ENCODE data around the gene KCNQ1. TPM values are rescaled to one million over a fixed set of nuclear protein-coding genes. Genes with fewer than 3 reads are reported as not detected.

The KCNQ1 gene
- total and polyA plus RNA-seq, 2 donors (not counting 1 experiment from before 2014, with no cell fraction given), result 21.5 to 28.8 TPM

GRCh38 chr11:2592559-2593392 lies 148.0 kb downstream of the KCNQ1 start:
- CTCF ChIA-PET, result no interaction called here
- Histone ChIP-seq H3K27ac (ENCODE audit: low read length in 2 of 2) (no peak overlapping the region), H3K4me1 (ENCODE audit: control insufficient read depth in 2 of 2, insufficient read depth in 2 of 2, low read length in 2 of 2) (no peaks in the 10 kb centered on the region), H3K9me3 (ENCODE audit: control extremely low read depth in 1 of 3, control insufficient read depth in 2 of 3, insufficient read depth in 1 of 3, low read length in 2 of 3) (peaks cover 0 to 3% (median 0%) of the 10 kb centered on the region in 3 donors), H4K20me1 (ENCODE audit: control insufficient read depth, insufficient read depth, low read length, poor library complexity, severe bottlenecking) (no peaks in the 10 kb centered on the region), H3K27me3 (replicated peaks in 1 of 4; ENCODE audit: control extremely low read depth in 1 of 4, control insufficient read depth in 3 of 4, insufficient read depth in 4 of 4, low read length in 3 of 4) (no peaks in the 10 kb centered on the region), H3K36me3 (replicated peaks in 1 of 2; ENCODE audit: control extremely low read depth in 1 of 2, control insufficient read depth in 1 of 2, extremely low read depth in 1 of 2, insufficient read depth in 2 of 2, low read length in 1 of 2) (peaks cover 0 to 19% of the 10 kb centered on the region in 2 experiments), H2AFZ (ENCODE audit: insufficient read depth, low read depth, low read length, poor library complexity, severe bottlenecking) (no peak overlapping the region), H3K9ac (ENCODE audit: low read length) (no peak overlapping the region), H3K79me2 (ENCODE audit: control insufficient read depth, insufficient read depth, low read length) (no peaks in the 10 kb centered on the region), H3K4me2 (replicated peaks; ENCODE audit: low read depth, low read length, poor library complexity, severe bottlenecking) (no peak overlapping the region), H3K4me3 (ENCODE audit: control extremely low read depth in 1 of 5, extremely low read depth in 1 of 5, insufficient read depth in 1 of 5, low read depth in 2 of 5, low read length in 4 of 5) (no peak overlapping the region)
- POLR2A ChIA-PET, result no interaction called here
- DNase-seq (no peak), ATAC-seq (ENCODE audit: low read depth) (no peak)
- 94% methylated on average over 15 of the region's 16 CpGs for WGBS (ENCODE audit: insufficient coverage)
- Mint-ChIP-seq H3K4me1 (no peaks in the 10 kb centered on the region), H3K9me3 (ENCODE audit: insufficient read depth) (peaks cover 5% of the 10 kb centered on the region), H3K27ac (no peak overlapping the region), H3K27me3 (no peaks in the 10 kb centered on the region), H3K4me3 (no peak overlapping the region)
- intact Hi-C loops (cut with micrococcal nuclease), result no loop called here
- TF ChIP-seq CTCF (IDR thresholded peaks at IDR 0.05) (no peak), EZH2 (IDR thresholded peaks at IDR 0.05; ENCODE audit: borderline replicate concordance, insufficient read depth, low read depth, low read length, poor library complexity, severe bottlenecking) (no peak)

GRCh38 chr11:2593393-2593950 lies 148.7 kb downstream of the KCNQ1 start:
- peaks cover 0 to 19% of the 10 kb centered on the region in 2 experiments for H3K36me3 ChIP-seq (replicated peaks in 1 of 2; ENCODE audit: control extremely low read depth in 1 of 2, control insufficient read depth in 1 of 2, extremely low read depth in 1 of 2, insufficient read depth in 2 of 2, low read length in 1 of 2)
- Mint-ChIP-seq H3K4me1 (no peaks in the 10 kb centered on the region), H3K27ac (no peak overlapping the region), H3K9me3 (ENCODE audit: insufficient read depth) (peaks cover 5% of the 10 kb centered on the region), H3K4me3 (no peak overlapping the region), H3K27me3 (no peaks in the 10 kb centered on the region)
- H2AFZ ChIP-seq (ENCODE audit: insufficient read depth, low read depth, low read length, poor library complexity, severe bottlenecking), result no peak overlapping the region
- H3K4me3 ChIP-seq (ENCODE audit: control extremely low read depth in 1 of 5, extremely low read depth in 1 of 5, insufficient read depth in 1 of 5, low read depth in 2 of 5, low read length in 4 of 5), result no peak overlapping the region
- ChIA-PET POLR2A (no interaction called here), CTCF (no interaction called here)
- H3K79me2 ChIP-seq (ENCODE audit: control insufficient read depth, insufficient read depth, low read length), result no peaks in the 10 kb centered on the region
- H4K20me1 ChIP-seq (ENCODE audit: control insufficient read depth, insufficient read depth, low read length, poor library complexity, severe bottlenecking), result no peaks in the 10 kb centered on the region
- H3K9me3 ChIP-seq (ENCODE audit: control extremely low read depth in 1 of 3, control insufficient read depth in 2 of 3, insufficient read depth in 1 of 3, low read length in 2 of 3), result peaks cover 0 to 6% (median 2%) of the 10 kb centered on the region in 3 donors
- no peak for ATAC-seq (ENCODE audit: low read depth)
- WGBS (ENCODE audit: insufficient coverage), result 95% methylated on average over 15 of the region's 15 CpGs
- H3K4me2 ChIP-seq (replicated peaks; ENCODE audit: low read depth, low read length, poor library complexity, severe bottlenecking), result no peak overlapping the region
- H3K4me1 ChIP-seq (ENCODE audit: control insufficient read depth in 2 of 2, insufficient read depth in 2 of 2, low read length in 2 of 2), result no peaks in the 10 kb centered on the region
- H3K27ac ChIP-seq (ENCODE audit: low read length in 2 of 2), result no peak overlapping the region
- H3K9ac ChIP-seq (ENCODE audit: low read length), result no peak overlapping the region
- DNase-seq, result no peak
- no peaks in the 10 kb centered on the region for H3K27me3 ChIP-seq (replicated peaks in 1 of 4; ENCODE audit: control extremely low read depth in 1 of 4, control insufficient read depth in 3 of 4, insufficient read depth in 4 of 4, low read length in 3 of 4)
- TF ChIP-seq EZH2 (IDR thresholded peaks at IDR 0.05; ENCODE audit: borderline replicate concordance, insufficient read depth, low read depth, low read length, poor library complexity, severe bottlenecking) (no peak), CTCF (IDR thresholded peaks at IDR 0.05) (no peak)
- intact Hi-C loops (cut with micrococcal nuclease), result no loop called here

Measured in B cell (primary cell).